Upper lobe of left lung (tissue), 4 donors: Measurements from ENCODE around the gene PRAMEF5.
"Not testable (repeated sequence)": the region's sequence is repeated elsewhere in the genome, so short reads cannot be mapped to it uniquely, and the experiment has no call there.

ENCODE experiments used
- POLR2A ChIP-seq, 4 donors: fragments of 450-650 bp; IDR thresholded peaks; one replicate each; pipeline ENCODE4 v1.5.1; 2016 to 2017; ENCODE audit warnings: antibody characterized with exemption in 4 of 4, mild to moderate bottlenecking in 2 of 4
- POLR2AphosphoS5 ChIP-seq, 2 donors: sonication (generic); formaldehyde crosslinking; IDR thresholded peaks; one replicate each; pipeline ENCODE4 v1.5.1; 2017; ENCODE audit warnings: antibody characterized with exemption in 2 of 2
- TF ChIP-seq, protein P1 (sequence below), 6 experiments: fragments of 450-650 bp in 4 of 6; fragments of 200-600 bp in 2 of 6; sonication (generic) in 2 of 6; IDR thresholded peaks; one replicate each; pipeline ENCODE4 v1.5.1; 2016 to 2019; ENCODE audit warnings: antibody characterized with exemption in 6 of 6

DNA sequence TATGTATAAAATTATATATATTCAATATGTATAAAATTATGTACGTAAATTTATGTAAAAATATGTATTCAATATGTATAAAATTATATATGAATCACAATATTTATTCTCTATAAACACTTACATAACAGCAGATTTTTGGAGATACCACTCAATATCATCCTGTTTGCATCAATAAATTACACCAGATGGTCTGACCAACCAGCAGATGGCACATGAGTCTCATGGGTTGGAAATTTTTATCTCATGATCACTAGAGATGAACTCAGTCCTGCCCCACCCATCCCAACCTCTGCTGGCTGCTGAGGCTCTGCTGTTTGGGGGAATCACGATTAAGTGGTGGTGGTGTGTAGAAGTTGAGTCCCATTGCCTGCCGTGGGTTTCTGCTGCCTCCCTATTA, 25.6 kb downstream of the PRAMEF5 start:
- TF ChIP-seq, protein P1, sequence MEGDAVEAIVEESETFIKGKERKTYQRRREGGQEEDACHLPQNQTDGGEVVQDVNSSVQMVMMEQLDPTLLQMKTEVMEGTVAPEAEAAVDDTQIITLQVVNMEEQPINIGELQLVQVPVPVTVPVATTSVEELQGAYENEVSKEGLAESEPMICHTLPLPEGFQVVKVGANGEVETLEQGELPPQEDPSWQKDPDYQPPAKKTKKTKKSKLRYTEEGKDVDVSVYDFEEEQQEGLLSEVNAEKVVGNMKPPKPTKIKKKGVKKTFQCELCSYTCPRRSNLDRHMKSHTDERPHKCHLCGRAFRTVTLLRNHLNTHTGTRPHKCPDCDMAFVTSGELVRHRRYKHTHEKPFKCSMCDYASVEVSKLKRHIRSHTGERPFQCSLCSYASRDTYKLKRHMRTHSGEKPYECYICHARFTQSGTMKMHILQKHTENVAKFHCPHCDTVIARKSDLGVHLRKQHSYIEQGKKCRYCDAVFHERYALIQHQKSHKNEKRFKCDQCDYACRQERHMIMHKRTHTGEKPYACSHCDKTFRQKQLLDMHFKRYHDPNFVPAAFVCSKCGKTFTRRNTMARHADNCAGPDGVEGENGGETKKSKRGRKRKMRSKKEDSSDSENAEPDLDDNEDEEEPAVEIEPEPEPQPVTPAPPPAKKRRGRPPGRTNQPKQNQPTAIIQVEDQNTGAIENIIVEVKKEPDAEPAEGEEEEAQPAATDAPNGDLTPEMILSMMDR (IDR thresholded peaks at IDR 0.05) = not testable (repeated sequence)
- not testable (repeated sequence) for TF ChIP-seq POLR2AphosphoS5, POLR2A (IDR thresholded peaks at IDR 0.05)
